ENCODE measurements around the gene RBM39. TPM values are rescaled to one million over a fixed set of nuclear protein-coding genes. Genes with fewer than 3 reads are reported as not detected.

Gene RBM39
- total RNA-seq, result 100 to 1,000 TPM; 276 to 332 TPM
- 233 TPM for polyA plus RNA-seq (2013, experiment 1 of 2)
- 202 TPM for polyA plus RNA-seq (2013, experiment 2 of 2)
- long read RNA-seq, experiment 1, transcript RBM39-221 (15 exons, 2,415 nt), result major isoform, 5 of 56 reads
- long read RNA-seq, experiment 1, transcript RBM39-237 (14 exons, 2,316 nt), result major isoform, 5 of 56 reads
- long read RNA-seq, experiment 1, partial matches to known transcripts, result 19 of 56 reads
- long read RNA-seq, experiment 1, other reads (novel, unspliced or antisense), result 19 of 56 reads
- long read RNA-seq, experiment 2, full-length matches to known transcripts, result 266 of 357 reads
- long read RNA-seq, experiment 2, partial matches to known transcripts, result 16 of 357 reads
- long read RNA-seq, experiment 2, other reads (novel, unspliced or antisense), result 75 of 357 reads
- long read RNA-seq, experiment 3, full-length matches to known transcripts, result 410 of 570 reads
- long read RNA-seq, experiment 3, partial matches to known transcripts, result 41 of 570 reads
- long read RNA-seq, experiment 3, other reads (novel, unspliced or antisense), result 119 of 570 reads
- long read RNA-seq, experiment 4, transcript RBM39-203 (17 exons, 2,831 nt), result major isoform, 16 of 74 reads
- long read RNA-seq, experiment 4, transcript RBM39-201 (17 exons, 2,488 nt), result major isoform, 16 of 74 reads
- long read RNA-seq, experiment 4, partial matches to known transcripts, result 9 of 74 reads
- long read RNA-seq, experiment 4, other reads (novel, unspliced or antisense), result 23 of 74 reads

DNA sequence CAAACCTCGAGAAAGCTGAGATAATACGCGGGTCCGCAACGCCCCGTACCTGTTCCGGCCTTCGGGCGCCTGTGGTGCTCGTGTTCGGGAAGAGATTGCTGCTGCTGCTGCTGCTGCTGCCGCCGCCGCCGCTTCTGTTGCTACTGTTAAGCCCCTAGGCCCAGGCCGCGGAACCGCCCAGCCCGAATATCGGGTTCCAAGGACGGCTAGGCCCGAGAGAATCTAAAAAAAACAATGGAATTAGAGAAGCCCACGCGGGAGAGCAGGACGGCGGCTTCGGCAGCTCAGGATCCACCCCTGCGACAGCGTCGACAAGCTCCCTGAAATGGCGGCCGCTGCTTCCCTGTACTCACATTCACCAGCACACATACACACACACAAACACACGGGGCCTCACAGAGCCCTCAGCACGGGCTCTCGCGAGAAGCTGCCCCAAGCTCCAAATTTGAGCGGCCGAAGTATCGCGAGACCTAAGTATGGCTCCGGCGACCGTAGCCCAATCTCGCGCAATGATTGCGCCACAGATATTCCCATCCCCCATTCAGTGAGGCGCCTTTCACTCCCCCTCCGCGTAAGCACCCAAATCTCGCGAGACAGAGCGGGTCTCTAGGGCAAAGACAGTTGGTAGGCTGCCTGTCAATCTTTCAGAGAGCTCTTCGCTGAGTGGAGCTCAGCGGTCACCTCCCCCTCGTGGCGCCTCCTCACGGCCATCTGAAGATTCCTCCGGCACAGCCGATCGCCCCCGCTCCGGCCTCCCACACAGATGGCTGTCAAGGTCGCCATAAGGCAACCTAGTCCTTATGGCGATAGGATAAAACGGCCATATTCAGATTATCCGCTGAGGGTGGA, at the start of gene RBM39:
Gene RBM39 (minus strand): TSS at position 369 of the 849 bp plus-strand sequence. CDS start 1,386 bp downstream, outside the sequence.
- TF ChIP-seq, protein P1, sequence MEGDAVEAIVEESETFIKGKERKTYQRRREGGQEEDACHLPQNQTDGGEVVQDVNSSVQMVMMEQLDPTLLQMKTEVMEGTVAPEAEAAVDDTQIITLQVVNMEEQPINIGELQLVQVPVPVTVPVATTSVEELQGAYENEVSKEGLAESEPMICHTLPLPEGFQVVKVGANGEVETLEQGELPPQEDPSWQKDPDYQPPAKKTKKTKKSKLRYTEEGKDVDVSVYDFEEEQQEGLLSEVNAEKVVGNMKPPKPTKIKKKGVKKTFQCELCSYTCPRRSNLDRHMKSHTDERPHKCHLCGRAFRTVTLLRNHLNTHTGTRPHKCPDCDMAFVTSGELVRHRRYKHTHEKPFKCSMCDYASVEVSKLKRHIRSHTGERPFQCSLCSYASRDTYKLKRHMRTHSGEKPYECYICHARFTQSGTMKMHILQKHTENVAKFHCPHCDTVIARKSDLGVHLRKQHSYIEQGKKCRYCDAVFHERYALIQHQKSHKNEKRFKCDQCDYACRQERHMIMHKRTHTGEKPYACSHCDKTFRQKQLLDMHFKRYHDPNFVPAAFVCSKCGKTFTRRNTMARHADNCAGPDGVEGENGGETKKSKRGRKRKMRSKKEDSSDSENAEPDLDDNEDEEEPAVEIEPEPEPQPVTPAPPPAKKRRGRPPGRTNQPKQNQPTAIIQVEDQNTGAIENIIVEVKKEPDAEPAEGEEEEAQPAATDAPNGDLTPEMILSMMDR (conservative IDR thresholded peaks at IDR 0.05), result peak; percentile 63
- Mint-ChIP-seq H3K27ac (peak within 1 kb of the TSS; percentile 100), H3K9me3 (no peaks in the 10 kb centered on the region), H3K4me1 (peaks cover 18% of the 10 kb centered on the region), H3K36me3 (ENCODE audit: low read depth) (peaks cover 39% of the 10 kb centered on the region), H3K4me3 (peak within 1 kb of the TSS; percentile 100), H3K27me3 (ENCODE audit: insufficient read depth) (no peaks in the 10 kb centered on the region)
- WGBS, 2 experiments (ENCODE audit: insufficient coverage in 1 of 2, insufficient read length in 1 of 2), result 0% methylated on average over 52 to 66 of the region's 66 CpGs
- Histone ChIP-seq H3K27me3 (ENCODE audit: control insufficient read depth, insufficient read depth, low read length, poor library complexity, severe bottlenecking) (no peaks in the 10 kb centered on the region), H3K9me3 (ENCODE audit: control insufficient read depth, low read length) (no peaks in the 10 kb centered on the region), H3K36me3 (ENCODE audit: control insufficient read depth, insufficient read depth, low read length) (peaks cover 36% of the 10 kb centered on the region), H3K27ac (ENCODE audit: low read depth, low read length) (peak within 1 kb of the TSS; percentile 98), H3K9ac (ENCODE audit: extremely low read depth, low read length, poor library complexity, severe bottlenecking) (peak within 1 kb of the TSS; percentile 100), H3K4me1 (ENCODE audit: control insufficient read depth, insufficient read depth, low read length) (no peaks in the 10 kb centered on the region), H3K4me3 (ENCODE audit: low read length) (peak within 1 kb of the TSS; percentile 99)
- DNase-seq, result peak; percentile 100

DNA sequence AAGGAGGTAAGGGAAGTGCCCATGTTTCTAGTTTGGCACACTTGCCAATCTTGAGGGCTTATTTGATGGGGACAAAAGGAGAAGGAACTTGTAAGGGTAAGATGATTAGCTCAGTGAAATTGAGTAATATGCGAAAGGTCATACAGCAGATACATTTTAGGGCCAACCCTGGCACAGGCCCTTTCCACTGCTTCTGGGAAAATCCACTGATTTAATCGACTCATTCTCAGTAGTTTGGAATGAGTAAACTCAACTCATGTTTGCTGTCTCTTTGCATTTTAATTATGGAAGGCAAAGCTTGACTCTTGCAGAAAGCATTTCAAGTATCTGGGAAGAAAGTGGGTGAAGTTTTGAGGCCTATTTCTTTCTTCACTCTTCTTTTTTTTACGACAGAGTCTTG, 49.8 kb upstream of the RBM39 start:
- no peaks in the 10 kb centered on the region for H3K9me3 ChIP-seq (ENCODE audit: control insufficient read depth, low read length)
- no peaks in the 10 kb centered on the region for H3K4me1 ChIP-seq (ENCODE audit: control insufficient read depth, insufficient read depth, low read length)
- H3K36me3 Mint-ChIP-seq (ENCODE audit: low read depth), result peaks cover 26% of the 10 kb centered on the region
- no peaks in the 10 kb centered on the region for H3K27me3 ChIP-seq (ENCODE audit: control insufficient read depth, insufficient read depth, low read length, poor library complexity, severe bottlenecking)
- no peaks in the 10 kb centered on the region for H3K27me3 Mint-ChIP-seq (ENCODE audit: insufficient read depth)
- peaks cover 10% of the 10 kb centered on the region for H3K36me3 ChIP-seq (ENCODE audit: control insufficient read depth, insufficient read depth, low read length)
- no peaks in the 10 kb centered on the region for H3K9me3 Mint-ChIP-seq
- no peak overlapping the region for H3K4me3 Mint-ChIP-seq
- H3K27ac Mint-ChIP-seq, result peak overlapping the region; percentile 10
- no peak overlapping the region for H3K9ac ChIP-seq (ENCODE audit: extremely low read depth, low read length, poor library complexity, severe bottlenecking)
- H3K4me3 ChIP-seq (ENCODE audit: low read length), result no peak overlapping the region
- DNase-seq, result no peak
- no peak overlapping the region for H3K27ac ChIP-seq (ENCODE audit: low read depth, low read length)
- H3K4me1 Mint-ChIP-seq, result peaks cover 3% of the 10 kb centered on the region
- WGBS, 2 experiments (ENCODE audit: insufficient coverage in 1 of 2, insufficient read length in 1 of 2), result 86 to 97% methylated on average over 3 of the region's 3 CpGs
- TF ChIP-seq, protein P1 (conservative IDR thresholded peaks at IDR 0.05), result no peak

DNA sequence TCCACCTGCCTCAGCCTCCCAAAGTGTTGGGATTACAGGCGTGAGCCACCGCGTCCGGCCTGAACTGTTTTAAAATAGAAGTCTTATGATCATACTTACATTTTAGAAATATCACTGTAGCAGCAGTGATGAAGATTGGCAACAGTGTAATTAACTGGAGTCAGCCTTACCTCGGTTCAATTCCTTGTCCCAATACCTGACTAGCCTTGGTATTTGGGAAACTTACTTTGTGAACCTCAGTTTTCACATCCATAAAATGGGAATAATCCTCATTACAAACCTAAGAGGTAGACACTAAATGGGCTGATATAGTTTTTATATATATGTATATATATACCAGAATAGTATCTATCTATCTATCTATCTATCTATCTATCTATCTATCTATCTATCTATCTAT, 49.0 kb upstream of the RBM39 start:
- WGBS, 2 experiments (ENCODE audit: insufficient coverage in 1 of 2, insufficient read length in 1 of 2), result 98% methylated on average over 5 of the region's 5 CpGs; no CpG with 5 or more reads in 1 of the 2 experiments
- no peaks in the 10 kb centered on the region for H3K9me3 ChIP-seq (ENCODE audit: control insufficient read depth, low read length)
- no peak for DNase-seq
- H3K4me3 ChIP-seq (ENCODE audit: low read length), result no peak overlapping the region
- H3K4me3 Mint-ChIP-seq, result no peak overlapping the region
- H3K27me3 Mint-ChIP-seq (ENCODE audit: insufficient read depth), result no peaks in the 10 kb centered on the region
- H3K9ac ChIP-seq (ENCODE audit: extremely low read depth, low read length, poor library complexity, severe bottlenecking), result no peak overlapping the region
- peaks cover 3% of the 10 kb centered on the region for H3K4me1 Mint-ChIP-seq
- H3K27me3 ChIP-seq (ENCODE audit: control insufficient read depth, insufficient read depth, low read length, poor library complexity, severe bottlenecking), result no peaks in the 10 kb centered on the region
- no peaks in the 10 kb centered on the region for H3K9me3 Mint-ChIP-seq
- peaks cover 24% of the 10 kb centered on the region for H3K36me3 Mint-ChIP-seq (ENCODE audit: low read depth)
- no peak overlapping the region for H3K27ac Mint-ChIP-seq
- TF ChIP-seq, protein P1 (conservative IDR thresholded peaks at IDR 0.05), result no peak
- no peaks in the 10 kb centered on the region for H3K4me1 ChIP-seq (ENCODE audit: control insufficient read depth, insufficient read depth, low read length)
- peaks cover 10% of the 10 kb centered on the region for H3K36me3 ChIP-seq (ENCODE audit: control insufficient read depth, insufficient read depth, low read length)
- H3K27ac ChIP-seq (ENCODE audit: low read depth, low read length), result no peak overlapping the region

Measured in endodermal cell (in vitro differentiated cells).